ENCODE data around the gene KCNK16.

Gene KCNK16

DNA sequence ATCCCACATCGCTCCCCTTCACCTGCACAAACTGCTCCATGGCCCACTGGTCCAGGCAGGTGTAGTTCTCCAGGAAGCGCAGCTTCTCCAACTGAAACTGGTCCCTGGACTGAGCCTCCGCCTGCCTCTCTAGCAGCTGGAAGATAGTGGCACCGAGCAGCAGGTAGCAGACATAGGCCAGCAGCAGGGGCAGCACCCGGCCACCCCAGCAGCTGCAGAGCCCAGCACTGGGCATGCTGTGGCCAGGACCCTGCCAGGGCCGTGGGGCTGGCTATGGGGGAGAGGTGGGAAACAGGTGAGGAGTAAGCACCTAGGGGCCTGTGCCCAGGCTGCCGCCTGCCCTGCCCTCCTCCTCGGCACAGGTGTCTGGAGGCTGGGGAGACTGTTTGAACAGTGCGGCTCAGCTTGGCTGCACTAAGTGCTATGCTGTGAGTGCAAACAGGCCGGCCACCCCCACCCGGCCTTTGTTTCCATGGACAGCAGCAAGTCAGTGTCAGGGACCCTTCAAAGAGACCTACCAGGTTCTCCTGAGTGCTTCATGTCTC is at the start of gene KCNK16:
Gene KCNK16 (minus strand): TSS at position 397 of the 545 bp plus-strand sequence. CDS start 162 bp downstream, at position 235.
- no peak for DNase-seq

- no peak for DNase-seq
These were observed 47.9 kb upstream of the KCNK16 start for GRCh38 chr6:39370390-39370789.

DNA sequence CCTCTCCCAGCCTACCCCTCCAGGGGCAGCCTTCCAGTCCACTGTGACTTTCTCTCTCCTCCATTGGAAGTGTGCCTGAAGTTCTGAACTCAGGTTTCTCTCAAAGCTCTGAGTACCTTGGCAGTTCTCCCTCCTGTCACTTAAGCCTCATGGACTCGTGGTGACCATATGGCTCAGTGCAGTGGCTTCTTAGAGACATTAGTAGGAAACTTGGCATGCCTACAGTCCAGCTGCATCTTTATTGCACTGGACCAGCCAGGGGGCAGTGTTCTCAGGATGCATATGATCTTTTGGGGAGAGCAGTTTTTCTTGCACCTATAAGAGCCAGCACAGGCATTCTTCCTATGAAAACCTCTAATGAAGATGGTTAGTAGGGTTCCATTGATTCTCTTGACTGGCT is 47.5 kb upstream of the KCNK16 start:
- no peak for DNase-seq

- no peak for DNase-seq
These were observed 45.2 kb upstream of the KCNK16 start for GRCh38 chr6:39367700-39368099.

GRCh38 chr6:39366931-39367618 is 44.6 kb upstream of the KCNK16 start:
- no peak for DNase-seq

GRCh38 chr6:39365281-39366074 is 43.0 kb upstream of the KCNK16 start:
- DNase-seq, result no peak

- DNase-seq, result no peak
These were observed 40.8 kb upstream of the KCNK16 start for GRCh38 chr6:39363280-39363679.

- DNase-seq, result no peak
These were observed 40.0 kb upstream of the KCNK16 start for GRCh38 chr6:39362487-39362865.

DNA sequence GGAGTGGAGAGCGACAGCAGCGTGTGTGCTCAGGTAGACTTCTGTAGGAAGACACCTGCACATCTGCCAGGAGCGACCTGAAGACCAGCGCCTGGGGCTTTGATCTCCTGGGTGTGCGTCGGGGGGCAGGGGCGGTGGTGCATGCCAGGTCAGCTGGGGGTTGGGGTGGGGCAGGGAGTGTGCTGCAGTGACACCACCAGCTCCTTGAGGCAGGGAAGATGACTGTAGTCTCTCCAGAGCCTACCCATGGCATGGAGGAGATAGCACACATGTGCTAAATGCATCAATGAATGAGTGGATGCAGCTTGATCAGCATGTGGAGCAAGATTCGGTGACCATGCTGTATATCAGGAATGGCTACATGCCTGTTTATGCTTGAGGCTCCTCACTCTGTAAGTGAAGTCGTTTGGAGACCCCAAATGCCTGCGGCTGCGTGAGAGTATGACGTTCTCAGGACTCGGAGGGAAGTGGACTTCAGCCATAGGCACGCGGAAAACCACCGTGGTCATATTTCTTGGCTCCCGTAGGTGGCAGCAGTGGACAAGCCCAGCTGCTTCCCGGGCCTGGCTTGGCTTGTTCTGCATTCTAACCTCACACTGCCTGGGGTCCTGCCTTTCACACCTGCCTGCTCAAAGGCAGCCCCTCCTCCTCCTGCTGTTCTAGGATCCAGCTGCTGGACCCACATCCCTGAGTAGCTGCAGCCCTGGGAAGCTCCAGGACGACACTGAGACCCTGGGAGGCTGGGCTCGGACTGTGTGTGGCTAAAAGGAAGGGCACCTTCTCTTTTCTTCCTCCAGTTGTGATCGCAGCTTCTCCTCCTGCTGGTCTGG is 39.4 kb upstream of the KCNK16 start:
- peak; percentile 77 for DNase-seq

DNA sequence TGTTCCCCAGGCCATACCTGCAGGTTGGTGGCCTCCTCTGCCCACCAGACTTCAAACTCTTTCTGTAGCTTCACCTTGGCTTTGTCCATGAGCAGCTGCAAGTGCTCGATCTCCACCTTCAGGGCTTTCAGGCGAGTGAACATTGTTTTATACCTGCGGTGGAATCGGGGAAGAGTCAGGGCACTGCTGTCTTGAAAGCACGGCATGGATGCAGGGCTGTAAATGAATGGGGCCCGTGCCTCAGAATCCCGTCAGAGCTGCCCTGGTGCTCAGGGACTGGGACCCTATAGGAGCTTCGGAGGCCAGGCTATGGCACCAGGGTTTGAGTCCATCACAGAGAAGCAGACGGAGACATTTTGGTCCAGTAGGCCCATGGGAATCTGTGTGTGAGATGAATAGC is 37.9 kb upstream of the KCNK16 start:
- DNase-seq, result no peak

- no peak for DNase-seq
These were observed 35.6 kb upstream of the KCNK16 start for GRCh38 chr6:39357998-39358686.

DNA sequence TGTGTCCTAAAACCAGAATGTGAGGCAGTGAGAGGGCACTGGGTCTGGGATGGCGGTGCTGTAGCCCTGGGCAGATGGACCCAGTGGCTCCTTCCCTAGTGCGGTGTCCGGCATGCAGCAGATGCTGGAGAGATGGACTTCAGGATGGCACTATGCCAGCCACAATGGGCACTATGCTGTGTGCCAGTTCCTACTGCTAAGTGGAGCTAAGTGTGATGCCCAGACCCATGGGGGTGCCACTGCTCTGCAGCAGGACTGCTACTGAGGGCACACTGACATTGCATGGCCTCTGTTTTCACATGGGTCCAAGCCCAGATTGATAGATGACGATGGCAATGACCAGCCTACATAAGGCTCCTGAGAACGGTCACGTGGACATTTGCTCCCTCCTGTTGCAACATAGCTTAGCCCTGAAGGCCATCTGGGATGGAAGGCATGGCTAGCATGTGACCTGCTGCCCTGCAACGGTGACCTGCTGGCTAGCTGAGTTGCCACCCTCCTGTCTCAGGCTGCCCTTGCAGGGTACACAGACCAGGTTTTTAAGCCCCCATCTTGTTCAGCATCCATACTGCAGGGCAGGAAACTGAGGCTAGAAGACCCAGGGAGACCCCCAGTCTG is 31.3 kb upstream of the KCNK16 start:
- no peak for DNase-seq

GRCh38 chr6:39350723-39351505 is 28.4 kb upstream of the KCNK16 start:
- no peak for DNase-seq

GRCh38 chr6:39348740-39349139 is 26.2 kb upstream of the KCNK16 start:
- no peak for DNase-seq

DNA sequence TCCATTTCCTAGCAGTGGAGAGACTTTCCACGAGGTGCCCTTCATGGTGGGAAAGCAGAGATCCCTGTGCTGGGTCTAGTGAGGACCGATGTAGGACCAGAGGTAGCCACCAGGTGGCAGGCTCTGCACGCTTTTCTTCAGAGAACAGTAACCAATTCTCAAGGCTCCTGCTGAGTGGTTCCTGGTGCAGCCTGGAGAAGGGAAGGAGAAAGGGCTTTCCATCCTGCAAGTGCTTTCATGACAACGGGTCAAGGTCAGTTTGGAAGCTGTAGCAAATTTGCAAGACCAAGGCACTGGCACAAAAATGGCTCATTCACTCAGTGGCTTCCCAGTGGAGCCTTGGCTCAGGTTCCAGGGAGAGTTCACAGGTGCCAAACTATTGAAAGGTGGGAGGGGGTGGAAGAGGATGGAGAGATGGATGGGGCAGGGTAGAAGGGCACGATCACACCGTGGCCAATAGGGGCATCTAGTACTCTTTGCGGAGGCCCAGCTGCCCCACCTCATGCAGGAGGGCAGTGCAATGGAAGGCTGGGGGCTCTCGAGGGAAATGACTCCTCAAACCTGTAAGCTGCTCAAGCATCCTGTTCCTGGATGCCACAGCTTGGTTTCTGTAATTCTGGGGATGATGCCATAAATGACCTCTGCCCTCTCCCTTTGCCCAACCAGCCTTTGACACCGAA is 25.5 kb upstream of the KCNK16 start:
- DNase-seq, result peak; percentile 84

DNA sequence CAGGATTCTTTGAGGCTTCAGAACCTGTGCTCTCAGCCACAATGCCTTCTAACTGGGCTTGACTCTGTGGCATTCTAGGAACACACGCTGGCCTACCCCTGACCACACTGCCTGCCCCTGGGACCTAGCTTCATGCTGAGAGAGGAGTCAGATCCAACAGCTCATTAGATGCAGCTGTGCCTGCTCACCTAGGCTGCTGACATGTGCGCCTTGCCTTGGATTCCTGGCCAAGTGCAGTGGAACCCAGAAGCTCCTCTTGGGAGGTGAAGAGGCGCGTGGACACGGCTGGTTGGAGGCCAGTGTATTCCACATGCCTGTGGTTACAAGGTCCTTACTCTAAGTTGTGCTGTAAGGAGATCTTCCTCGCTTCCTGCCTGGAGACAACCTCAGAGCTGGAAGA is 24.7 kb upstream of the KCNK16 start:
- no peak for DNase-seq

DNA sequence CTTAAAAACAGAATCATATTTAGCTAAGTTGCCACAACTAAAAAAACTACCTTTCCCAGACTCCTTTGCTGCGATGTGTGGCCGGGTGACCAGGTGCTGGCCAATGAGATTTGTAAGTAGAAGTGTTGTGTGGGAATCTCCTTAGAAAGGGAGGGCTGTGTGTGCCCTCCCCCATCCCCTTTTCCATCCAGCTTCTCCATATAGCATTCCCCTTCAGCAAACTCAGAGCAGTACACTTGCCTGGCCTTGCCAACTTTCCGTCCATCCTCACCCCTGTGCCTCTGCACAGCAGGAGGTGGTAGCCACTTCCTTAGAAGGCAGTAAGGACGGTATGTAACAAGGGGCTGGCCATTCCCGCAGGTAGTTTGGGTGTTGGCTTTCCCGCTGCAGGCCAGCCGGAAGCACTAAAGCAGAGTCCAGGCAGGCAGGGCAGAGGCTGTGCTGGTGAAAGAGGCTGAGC is 22.3 kb upstream of the KCNK16 start:
- no peak for DNase-seq

- DNase-seq, result no peak
These were observed 20.9 kb upstream of the KCNK16 start for GRCh38 chr6:39343396-39343870.

- DNase-seq, result no peak
These were observed 20.3 kb upstream of the KCNK16 start for GRCh38 chr6:39342692-39343395.

GRCh38 chr6:39341937-39342336 is 19.4 kb upstream of the KCNK16 start:
- DNase-seq, result no peak
